Neural cell (in vitro differentiated cells): ENCODE results near the gene GRIN1.

Source experiments
- EP300 ChIP-seq: fragments of 450-650 bp; conservative IDR thresholded peaks from 2 replicates; pipeline ENCODE4 v1.6.1; 2014; ENCODE audit warnings: antibody characterized with exemption, mild to moderate bottlenecking, moderate library complexity; ENCODE audit not compliant: poor library complexity, severe bottlenecking
- EZH2 ChIP-seq: fragments of 200-600, 300-800 bp; shearing (Covaris generic), sonication (generic); IDR thresholded peaks from 2 replicates; pipeline ENCODE4 v1.6.1; 2014; ENCODE audit warnings: antibody characterized with exemption, low read length, borderline replicate concordance, mild to moderate bottlenecking; ENCODE audit not compliant: insufficient read depth, poor library complexity, severe bottlenecking
- MXI1 ChIP-seq: fragments of 450-650 bp; conservative IDR thresholded peaks from 2 replicates; pipeline ENCODE4 v1.6.1; 2014; ENCODE audit warnings: antibody characterized with exemption, mild to moderate bottlenecking; ENCODE audit not compliant: poor library complexity, severe bottlenecking
- POLR2AphosphoS5 ChIP-seq: IDR thresholded peaks from 2 replicates; pipeline ENCODE4 v1.6.1; 2012
- RAD21 ChIP-seq: fragments of 450-650 bp; conservative IDR thresholded peaks from 2 replicates; pipeline ENCODE4 v1.6.1; 2014; ENCODE audit warnings: antibody characterized with exemption, mild to moderate bottlenecking, moderate library complexity
- SMC3 ChIP-seq: fragments of 450-650 bp; conservative IDR thresholded peaks from 2 replicates; pipeline ENCODE4 v1.6.1; 2014; ENCODE audit warnings: antibody characterized with exemption, mild to moderate bottlenecking, moderate library complexity; ENCODE audit not compliant: poor library complexity
- TAF1 ChIP-seq: IDR thresholded peaks from 2 replicates; pipeline ENCODE4 v1.6.1; 2012; ENCODE audit warnings: low read depth
- TF ChIP-seq, protein P1 (sequence below): fragments of 450-650 bp; IDR thresholded peaks from 2 replicates; pipeline ENCODE4 v1.5.1; 2014; ENCODE audit warnings: antibody characterized with exemption, mild to moderate bottlenecking, moderate library complexity; ENCODE audit not compliant: poor library complexity, severe bottlenecking
- TF ChIP-seq, protein P2 (sequence below): IDR thresholded peaks from 2 replicates; pipeline ENCODE4 v1.6.1; 2012; ENCODE audit warnings: borderline replicate concordance

- TF ChIP-seq, protein P1, sequence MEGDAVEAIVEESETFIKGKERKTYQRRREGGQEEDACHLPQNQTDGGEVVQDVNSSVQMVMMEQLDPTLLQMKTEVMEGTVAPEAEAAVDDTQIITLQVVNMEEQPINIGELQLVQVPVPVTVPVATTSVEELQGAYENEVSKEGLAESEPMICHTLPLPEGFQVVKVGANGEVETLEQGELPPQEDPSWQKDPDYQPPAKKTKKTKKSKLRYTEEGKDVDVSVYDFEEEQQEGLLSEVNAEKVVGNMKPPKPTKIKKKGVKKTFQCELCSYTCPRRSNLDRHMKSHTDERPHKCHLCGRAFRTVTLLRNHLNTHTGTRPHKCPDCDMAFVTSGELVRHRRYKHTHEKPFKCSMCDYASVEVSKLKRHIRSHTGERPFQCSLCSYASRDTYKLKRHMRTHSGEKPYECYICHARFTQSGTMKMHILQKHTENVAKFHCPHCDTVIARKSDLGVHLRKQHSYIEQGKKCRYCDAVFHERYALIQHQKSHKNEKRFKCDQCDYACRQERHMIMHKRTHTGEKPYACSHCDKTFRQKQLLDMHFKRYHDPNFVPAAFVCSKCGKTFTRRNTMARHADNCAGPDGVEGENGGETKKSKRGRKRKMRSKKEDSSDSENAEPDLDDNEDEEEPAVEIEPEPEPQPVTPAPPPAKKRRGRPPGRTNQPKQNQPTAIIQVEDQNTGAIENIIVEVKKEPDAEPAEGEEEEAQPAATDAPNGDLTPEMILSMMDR = no peak
- TF ChIP-seq EZH2 (no peak), RAD21 (no peak), POLR2AphosphoS5 (no peak), TAF1 (no peak), MXI1 (no peak), EP300 (no peak), SMC3 (no peak)
- TF ChIP-seq, protein P2, sequence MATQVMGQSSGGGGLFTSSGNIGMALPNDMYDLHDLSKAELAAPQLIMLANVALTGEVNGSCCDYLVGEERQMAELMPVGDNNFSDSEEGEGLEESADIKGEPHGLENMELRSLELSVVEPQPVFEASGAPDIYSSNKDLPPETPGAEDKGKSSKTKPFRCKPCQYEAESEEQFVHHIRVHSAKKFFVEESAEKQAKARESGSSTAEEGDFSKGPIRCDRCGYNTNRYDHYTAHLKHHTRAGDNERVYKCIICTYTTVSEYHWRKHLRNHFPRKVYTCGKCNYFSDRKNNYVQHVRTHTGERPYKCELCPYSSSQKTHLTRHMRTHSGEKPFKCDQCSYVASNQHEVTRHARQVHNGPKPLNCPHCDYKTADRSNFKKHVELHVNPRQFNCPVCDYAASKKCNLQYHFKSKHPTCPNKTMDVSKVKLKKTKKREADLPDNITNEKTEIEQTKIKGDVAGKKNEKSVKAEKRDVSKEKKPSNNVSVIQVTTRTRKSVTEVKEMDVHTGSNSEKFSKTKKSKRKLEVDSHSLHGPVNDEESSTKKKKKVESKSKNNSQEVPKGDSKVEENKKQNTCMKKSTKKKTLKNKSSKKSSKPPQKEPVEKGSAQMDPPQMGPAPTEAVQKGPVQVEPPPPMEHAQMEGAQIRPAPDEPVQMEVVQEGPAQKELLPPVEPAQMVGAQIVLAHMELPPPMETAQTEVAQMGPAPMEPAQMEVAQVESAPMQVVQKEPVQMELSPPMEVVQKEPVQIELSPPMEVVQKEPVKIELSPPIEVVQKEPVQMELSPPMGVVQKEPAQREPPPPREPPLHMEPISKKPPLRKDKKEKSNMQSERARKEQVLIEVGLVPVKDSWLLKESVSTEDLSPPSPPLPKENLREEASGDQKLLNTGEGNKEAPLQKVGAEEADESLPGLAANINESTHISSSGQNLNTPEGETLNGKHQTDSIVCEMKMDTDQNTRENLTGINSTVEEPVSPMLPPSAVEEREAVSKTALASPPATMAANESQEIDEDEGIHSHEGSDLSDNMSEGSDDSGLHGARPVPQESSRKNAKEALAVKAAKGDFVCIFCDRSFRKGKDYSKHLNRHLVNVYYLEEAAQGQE = no peak
Measured at GRCh38 chr9:137163805-137164204, 24.9 kb downstream of the GRIN1 start.
